ENCODE results near the gene ATP5PB.

DNA sequence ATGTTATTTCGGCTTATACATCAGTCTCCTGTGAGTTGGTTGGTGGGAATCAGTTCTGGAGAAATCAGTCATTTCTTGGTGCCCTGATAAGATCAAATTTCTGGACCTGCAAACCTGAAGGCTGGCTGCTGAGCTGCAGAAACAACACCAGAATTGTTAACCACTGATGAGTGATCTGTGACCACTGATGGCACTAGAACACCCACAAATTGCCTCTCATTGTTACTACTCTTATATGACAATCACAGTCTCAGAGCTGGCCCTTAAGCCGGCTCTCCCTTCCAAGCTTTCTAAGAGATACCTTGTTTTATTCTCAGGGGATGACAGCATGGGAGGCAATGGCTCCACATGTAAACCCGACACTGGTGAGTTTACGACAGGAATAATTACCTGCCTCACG, 26.4 kb downstream of the ATP5PB start:
- TF ChIP-seq, protein P1, sequence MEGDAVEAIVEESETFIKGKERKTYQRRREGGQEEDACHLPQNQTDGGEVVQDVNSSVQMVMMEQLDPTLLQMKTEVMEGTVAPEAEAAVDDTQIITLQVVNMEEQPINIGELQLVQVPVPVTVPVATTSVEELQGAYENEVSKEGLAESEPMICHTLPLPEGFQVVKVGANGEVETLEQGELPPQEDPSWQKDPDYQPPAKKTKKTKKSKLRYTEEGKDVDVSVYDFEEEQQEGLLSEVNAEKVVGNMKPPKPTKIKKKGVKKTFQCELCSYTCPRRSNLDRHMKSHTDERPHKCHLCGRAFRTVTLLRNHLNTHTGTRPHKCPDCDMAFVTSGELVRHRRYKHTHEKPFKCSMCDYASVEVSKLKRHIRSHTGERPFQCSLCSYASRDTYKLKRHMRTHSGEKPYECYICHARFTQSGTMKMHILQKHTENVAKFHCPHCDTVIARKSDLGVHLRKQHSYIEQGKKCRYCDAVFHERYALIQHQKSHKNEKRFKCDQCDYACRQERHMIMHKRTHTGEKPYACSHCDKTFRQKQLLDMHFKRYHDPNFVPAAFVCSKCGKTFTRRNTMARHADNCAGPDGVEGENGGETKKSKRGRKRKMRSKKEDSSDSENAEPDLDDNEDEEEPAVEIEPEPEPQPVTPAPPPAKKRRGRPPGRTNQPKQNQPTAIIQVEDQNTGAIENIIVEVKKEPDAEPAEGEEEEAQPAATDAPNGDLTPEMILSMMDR (IDR thresholded peaks at IDR 0.05): no peak
- TF ChIP-seq EP300 (IDR thresholded peaks at IDR 0.05): no peak
- no peak for TF ChIP-seq POLR2AphosphoS5 (IDR thresholded peaks at IDR 0.05)
